Prostate gland (tissue), 2 donors: ENCODE data around the gene MED15.

Source experiments
- POLR2A ChIP-seq: fragments of 450-650 bp; IDR thresholded peaks from one replicate; pipeline ENCODE4 v1.6.1; 2016; ENCODE audit warnings: antibody characterized with exemption, mild to moderate bottlenecking
- TF ChIP-seq, protein P1 (sequence below), 4 experiments: fragments of 200-600 bp in 2 of 4; fragments of 450-650 bp in 2 of 4; sonication (generic) in 2 of 4; IDR thresholded peaks; 1 replicate in 3 of 4; 2 replicates in 1 of 4; pipeline ENCODE4 v1.5.1; 2016 to 2019; ENCODE audit warnings: antibody characterized with exemption in 4 of 4, mild to moderate bottlenecking in 2 of 4, moderate library complexity in 2 of 4

DNA sequence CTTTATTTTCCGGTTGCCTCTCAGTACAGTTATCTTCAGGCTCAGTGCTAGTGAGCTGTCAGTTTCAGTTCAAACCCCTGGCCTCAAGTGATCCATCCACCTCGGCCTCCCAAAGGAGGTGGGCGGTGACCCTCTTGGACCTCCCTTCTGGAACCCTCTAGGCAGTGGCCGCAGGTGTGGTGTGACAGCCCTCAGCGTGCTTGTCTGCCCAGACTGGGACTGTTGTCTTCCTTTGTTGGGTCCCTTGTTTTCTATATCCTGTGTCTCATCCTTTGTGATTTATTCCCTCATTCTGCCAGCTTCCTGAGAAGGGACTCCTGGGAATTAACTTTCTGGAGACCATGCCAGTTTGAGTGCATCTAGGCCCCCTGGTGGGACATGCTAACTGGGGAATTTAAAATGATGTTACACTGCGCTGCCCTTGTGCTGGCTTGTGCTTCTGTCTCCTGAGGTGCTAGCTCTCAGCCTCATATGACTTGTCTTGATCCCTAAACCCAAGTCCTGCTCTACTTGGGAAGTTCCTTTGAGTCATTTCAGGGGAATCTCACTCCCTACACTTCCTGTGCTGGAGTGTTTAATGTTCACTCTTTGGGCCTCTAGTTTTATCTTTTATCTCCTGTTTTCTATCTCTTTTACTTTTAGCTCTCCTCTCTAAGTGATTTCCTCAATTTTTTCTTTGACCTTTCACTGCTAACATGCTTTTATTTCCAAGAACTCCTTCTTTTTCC is 19.4 kb downstream of the MED15 start:
- TF ChIP-seq, protein P1, sequence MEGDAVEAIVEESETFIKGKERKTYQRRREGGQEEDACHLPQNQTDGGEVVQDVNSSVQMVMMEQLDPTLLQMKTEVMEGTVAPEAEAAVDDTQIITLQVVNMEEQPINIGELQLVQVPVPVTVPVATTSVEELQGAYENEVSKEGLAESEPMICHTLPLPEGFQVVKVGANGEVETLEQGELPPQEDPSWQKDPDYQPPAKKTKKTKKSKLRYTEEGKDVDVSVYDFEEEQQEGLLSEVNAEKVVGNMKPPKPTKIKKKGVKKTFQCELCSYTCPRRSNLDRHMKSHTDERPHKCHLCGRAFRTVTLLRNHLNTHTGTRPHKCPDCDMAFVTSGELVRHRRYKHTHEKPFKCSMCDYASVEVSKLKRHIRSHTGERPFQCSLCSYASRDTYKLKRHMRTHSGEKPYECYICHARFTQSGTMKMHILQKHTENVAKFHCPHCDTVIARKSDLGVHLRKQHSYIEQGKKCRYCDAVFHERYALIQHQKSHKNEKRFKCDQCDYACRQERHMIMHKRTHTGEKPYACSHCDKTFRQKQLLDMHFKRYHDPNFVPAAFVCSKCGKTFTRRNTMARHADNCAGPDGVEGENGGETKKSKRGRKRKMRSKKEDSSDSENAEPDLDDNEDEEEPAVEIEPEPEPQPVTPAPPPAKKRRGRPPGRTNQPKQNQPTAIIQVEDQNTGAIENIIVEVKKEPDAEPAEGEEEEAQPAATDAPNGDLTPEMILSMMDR (IDR thresholded peaks at IDR 0.05) = no peak
- TF ChIP-seq POLR2A = no peak
